OCI-LY3 (cell line): Measurements from ENCODE around the gene PPM1N.

Source experiments
- H2AFZ ChIP-seq: fragments of 200-600, 300-600 bp; shearing (Covaris generic); 2 replicates; pipeline ENCODE4 v1.6.0; 2014; ENCODE audit warnings: antibody characterized with exemption, low read depth, low read length
- H3K27ac ChIP-seq: fragments of 200-600, 300-600 bp; sonication (generic); 2 replicates; pipeline ENCODE4 v1.5.1; 2014; ENCODE audit warnings: mild to moderate bottlenecking, low read length, moderate library complexity, mixed read lengths
- H3K27me3 ChIP-seq: fragments of 200-600, 300-600 bp; sonication (generic); 2 replicates; pipeline ENCODE4 v1.6.1; 2014; ENCODE audit warnings: low read depth, low read length, mixed read lengths
- H3K36me3 ChIP-seq: fragments of 200-600, 300-600 bp; sonication (generic); replicated peaks from 2 replicates; pipeline ENCODE3; 2014; ENCODE audit warnings: low read depth, low read length, mixed read lengths
- H3K4me1 ChIP-seq: fragments of 300-600, 200-600 bp; sonication (generic); 2 replicates; pipeline ENCODE4 v1.6.1; 2014; ENCODE audit warnings: low read length, mixed read lengths
- H3K4me2 ChIP-seq: fragments of 200-600, 300-600 bp; sonication (generic); 2 replicates; pipeline ENCODE4 v1.6.1; 2014; ENCODE audit warnings: low read length, mixed read lengths
- H3K4me3 ChIP-seq: fragments of 300-600, 200-600 bp; sonication (generic); 2 replicates; pipeline ENCODE4 v1.5.1; 2014; ENCODE audit warnings: antibody characterized with exemption, mild to moderate bottlenecking, low read length, moderate library complexity
- H3K79me2 ChIP-seq: fragments of 300-600, 200-600 bp; shearing (Covaris generic); 2 replicates; pipeline ENCODE4 v1.6.1; 2014; ENCODE audit warnings: mild to moderate bottlenecking, low read length, mixed read lengths
- H3K9ac ChIP-seq: fragments of 300-600, 200-600 bp; shearing (Covaris generic); 2 replicates; pipeline ENCODE4 v1.6.0; 2014; ENCODE audit warnings: mild to moderate bottlenecking, low read length, moderate library complexity
- H3K9me3 ChIP-seq: fragments of 200-600, 300-600 bp; shearing (Covaris generic); 2 replicates; pipeline ENCODE4 v1.6.1; 2014; ENCODE audit warnings: low read length, mixed read lengths; ENCODE audit not compliant: insufficient read depth
- H4K20me1 ChIP-seq: fragments of 200-600, 300-600 bp; sonication (generic); 2 replicates; pipeline ENCODE4 v1.6.1; 2016; ENCODE audit warnings: low read length, mixed read lengths; ENCODE audit not compliant: insufficient read depth
- EZH2phosphoT487 ChIP-seq: fragments of 200-600 bp; shearing (Covaris generic); IDR thresholded peaks from 2 replicates; pipeline ENCODE4 v1.6.1; 2018; ENCODE audit warnings: antibody characterized with exemption, mixed run types, low read depth
- TF ChIP-seq, protein P1 (sequence below): fragments of 200-600, 300-600 bp; sonication (generic); IDR thresholded peaks from 2 replicates; pipeline ENCODE4 v1.5.1; 2014; ENCODE audit warnings: antibody characterized with exemption, low read length, low read depth

PPM1N gene

DNA sequence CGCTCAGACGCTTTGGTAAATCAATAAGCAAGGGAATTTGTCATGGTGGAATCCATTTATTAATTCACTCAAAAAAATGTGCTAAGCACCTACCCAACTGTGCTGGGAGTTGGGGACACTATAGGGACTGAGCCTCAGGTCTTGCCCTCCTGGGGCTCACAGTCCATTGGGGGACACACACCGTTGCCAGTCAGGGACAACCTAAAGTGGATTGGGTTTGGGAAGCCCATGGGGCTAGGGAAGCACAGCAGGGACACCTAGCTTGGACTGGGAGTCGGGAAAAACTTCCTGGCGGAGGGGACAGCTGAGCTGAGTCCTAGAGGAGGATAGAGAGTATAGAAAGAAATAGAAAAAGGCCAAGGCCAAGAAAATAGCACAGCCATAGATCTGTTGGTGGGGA, 21.9 kb upstream of the PPM1N start:
- TF ChIP-seq, protein P1, sequence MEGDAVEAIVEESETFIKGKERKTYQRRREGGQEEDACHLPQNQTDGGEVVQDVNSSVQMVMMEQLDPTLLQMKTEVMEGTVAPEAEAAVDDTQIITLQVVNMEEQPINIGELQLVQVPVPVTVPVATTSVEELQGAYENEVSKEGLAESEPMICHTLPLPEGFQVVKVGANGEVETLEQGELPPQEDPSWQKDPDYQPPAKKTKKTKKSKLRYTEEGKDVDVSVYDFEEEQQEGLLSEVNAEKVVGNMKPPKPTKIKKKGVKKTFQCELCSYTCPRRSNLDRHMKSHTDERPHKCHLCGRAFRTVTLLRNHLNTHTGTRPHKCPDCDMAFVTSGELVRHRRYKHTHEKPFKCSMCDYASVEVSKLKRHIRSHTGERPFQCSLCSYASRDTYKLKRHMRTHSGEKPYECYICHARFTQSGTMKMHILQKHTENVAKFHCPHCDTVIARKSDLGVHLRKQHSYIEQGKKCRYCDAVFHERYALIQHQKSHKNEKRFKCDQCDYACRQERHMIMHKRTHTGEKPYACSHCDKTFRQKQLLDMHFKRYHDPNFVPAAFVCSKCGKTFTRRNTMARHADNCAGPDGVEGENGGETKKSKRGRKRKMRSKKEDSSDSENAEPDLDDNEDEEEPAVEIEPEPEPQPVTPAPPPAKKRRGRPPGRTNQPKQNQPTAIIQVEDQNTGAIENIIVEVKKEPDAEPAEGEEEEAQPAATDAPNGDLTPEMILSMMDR = no peak
- TF ChIP-seq EZH2phosphoT487 = no peak
- Histone ChIP-seq H3K4me2 (no peak overlapping the region), H2AFZ (no peak overlapping the region), H3K27me3 (peaks cover 34% of the 10 kb centered on the region), H3K9me3 (no peaks in the 10 kb centered on the region), H4K20me1 (no peaks in the 10 kb centered on the region), H3K4me3 (no peak overlapping the region), H3K4me1 (peaks cover 16% of the 10 kb centered on the region), H3K9ac (no peak overlapping the region), H3K79me2 (no peaks in the 10 kb centered on the region), H3K36me3 (no peaks in the 10 kb centered on the region), H3K27ac (no peak overlapping the region)

DNA sequence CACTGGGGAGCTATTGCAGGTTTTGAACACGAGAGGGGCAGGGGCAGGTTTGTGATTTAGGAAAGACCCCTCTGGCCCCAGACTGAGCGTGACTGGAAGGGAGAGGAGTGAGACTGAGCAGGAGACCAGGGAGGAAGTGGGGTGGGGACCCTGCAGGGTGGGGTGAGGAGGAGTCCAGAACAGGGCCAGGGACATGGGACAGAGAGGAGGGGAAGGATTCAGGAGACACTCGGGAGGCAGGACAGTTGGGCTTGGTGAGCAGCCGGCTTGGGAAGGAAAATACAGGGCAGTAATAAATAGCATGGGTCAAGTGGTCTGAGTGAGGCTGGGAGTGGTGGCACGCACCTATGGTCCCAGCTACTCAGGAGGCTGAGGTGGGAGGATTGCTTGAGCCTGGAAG, 21.1 kb upstream of the PPM1N start:
- H3K9ac ChIP-seq = no peak overlapping the region
- peak overlapping the region; percentile 23; the same call in 1 of the 2 replicates for H3K4me2 ChIP-seq
- H3K9me3 ChIP-seq = no peaks in the 10 kb centered on the region
- peaks cover 28% of the 10 kb centered on the region for H3K27me3 ChIP-seq
- no peaks in the 10 kb centered on the region for H4K20me1 ChIP-seq
- peaks cover 16% of the 10 kb centered on the region for H3K4me1 ChIP-seq
- H3K36me3 ChIP-seq = no peaks in the 10 kb centered on the region
- H3K4me3 ChIP-seq = no peak overlapping the region
- TF ChIP-seq, protein P1 = no peak
- TF ChIP-seq EZH2phosphoT487 = no peak
- no peaks in the 10 kb centered on the region for H3K79me2 ChIP-seq
- no peak overlapping the region for H3K27ac ChIP-seq
- no peak overlapping the region for H2AFZ ChIP-seq

DNA sequence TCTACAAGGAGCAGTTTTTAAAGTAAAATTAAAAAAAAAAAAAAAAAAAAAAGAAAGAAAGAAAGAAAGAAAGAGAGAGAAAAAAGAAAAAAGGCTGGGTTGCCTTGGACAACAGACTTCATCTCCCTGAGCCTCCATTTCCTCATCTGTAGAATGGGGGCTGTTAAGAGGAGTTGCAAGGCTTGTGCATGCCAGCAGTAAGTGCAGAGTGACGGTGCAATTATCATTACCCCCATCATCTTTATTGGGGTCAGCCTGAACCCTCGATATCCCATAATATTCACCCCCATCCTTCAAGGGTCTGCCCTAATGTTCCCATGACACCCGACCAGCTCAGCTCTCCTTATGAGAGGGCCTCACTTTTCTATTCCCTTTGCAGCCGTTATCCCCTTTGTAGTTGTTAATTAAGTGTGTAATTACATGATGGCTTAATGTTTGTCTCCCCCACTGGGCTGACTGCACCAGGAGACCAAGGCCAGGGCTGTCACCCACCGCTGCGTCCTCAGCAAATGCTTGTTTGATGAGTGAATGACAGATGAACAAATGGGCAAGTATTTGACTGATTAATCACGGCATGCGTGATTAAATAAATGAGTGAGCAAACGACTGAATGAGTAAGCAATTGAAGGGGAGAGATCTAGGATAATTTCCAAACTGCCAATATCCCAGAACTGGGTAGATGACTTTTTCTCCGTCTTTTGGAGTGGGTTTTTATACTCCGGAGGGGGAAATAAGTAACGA, 20.4 kb upstream of the PPM1N start:
- peak overlapping the region; percentile 28; the same call in 1 of the 2 replicates for H2AFZ ChIP-seq
- H4K20me1 ChIP-seq = no peaks in the 10 kb centered on the region
- peak overlapping the region; percentile 80 for H3K27ac ChIP-seq
- peak overlapping the region; percentile 98 for H3K4me2 ChIP-seq
- peaks cover 16% of the 10 kb centered on the region for H3K4me1 ChIP-seq
- H3K9ac ChIP-seq = peak overlapping the region; percentile 69
- peaks cover 21% of the 10 kb centered on the region for H3K27me3 ChIP-seq
- H3K4me3 ChIP-seq = peak overlapping the region; percentile 75
- no peaks in the 10 kb centered on the region for H3K79me2 ChIP-seq
- no peak for TF ChIP-seq EZH2phosphoT487
- H3K9me3 ChIP-seq = no peaks in the 10 kb centered on the region
- H3K36me3 ChIP-seq = no peaks in the 10 kb centered on the region

DNA sequence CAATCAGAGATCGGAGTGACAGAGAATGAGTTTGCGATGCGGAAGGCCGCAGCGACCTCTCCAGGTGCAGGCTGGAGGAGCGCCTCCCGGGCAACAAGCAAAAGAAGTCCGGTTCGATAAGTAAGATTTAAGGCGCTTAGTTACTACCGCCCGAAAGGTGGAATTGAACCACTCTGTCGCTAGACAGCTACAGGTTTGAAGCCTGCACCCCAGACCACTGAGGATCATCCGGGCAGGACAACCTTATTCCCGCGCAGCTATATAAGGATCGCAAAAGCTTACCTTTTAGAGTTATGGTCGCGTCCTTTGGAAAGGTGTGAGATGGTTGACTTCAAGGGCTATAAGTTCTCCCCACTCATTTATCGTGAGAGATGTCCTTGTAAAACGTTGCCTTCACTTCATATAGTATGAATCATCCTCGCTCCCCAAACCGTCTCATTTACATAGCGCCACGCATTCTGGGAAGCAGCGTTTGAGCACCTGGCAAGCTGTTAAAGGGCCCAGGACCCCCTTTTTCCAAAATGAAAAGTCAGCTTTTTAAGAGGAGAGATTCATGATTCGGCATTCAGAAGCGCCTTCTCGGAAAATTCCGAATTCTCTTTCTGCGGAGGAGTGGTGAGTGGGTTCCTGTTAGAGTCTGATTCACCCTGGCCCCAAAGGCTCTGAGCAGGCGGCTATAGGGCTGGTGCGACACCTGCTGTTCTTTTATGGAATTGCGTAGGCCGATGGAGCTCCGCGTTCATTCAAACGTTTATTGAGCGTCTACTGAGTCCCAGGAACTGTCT, 19.6 kb upstream of the PPM1N start:
- Histone ChIP-seq H3K9ac (peak overlapping the region; percentile 69), H3K27me3 (peaks cover 14% of the 10 kb centered on the region), H3K4me1 (peaks cover 16% of the 10 kb centered on the region), H3K4me2 (peak overlapping the region; percentile 98), H3K9me3 (no peaks in the 10 kb centered on the region), H3K27ac (peak overlapping the region; percentile 80), H3K36me3 (no peaks in the 10 kb centered on the region), H3K79me2 (no peaks in the 10 kb centered on the region), H2AFZ (peak overlapping the region; percentile 60), H3K4me3 (peak overlapping the region; percentile 75), H4K20me1 (no peaks in the 10 kb centered on the region)
- no peak for TF ChIP-seq EZH2phosphoT487
- TF ChIP-seq, protein P1 = peak; percentile 98
